ENCODE data around the gene PRR30.

- TF ChIP-seq, protein P1, sequence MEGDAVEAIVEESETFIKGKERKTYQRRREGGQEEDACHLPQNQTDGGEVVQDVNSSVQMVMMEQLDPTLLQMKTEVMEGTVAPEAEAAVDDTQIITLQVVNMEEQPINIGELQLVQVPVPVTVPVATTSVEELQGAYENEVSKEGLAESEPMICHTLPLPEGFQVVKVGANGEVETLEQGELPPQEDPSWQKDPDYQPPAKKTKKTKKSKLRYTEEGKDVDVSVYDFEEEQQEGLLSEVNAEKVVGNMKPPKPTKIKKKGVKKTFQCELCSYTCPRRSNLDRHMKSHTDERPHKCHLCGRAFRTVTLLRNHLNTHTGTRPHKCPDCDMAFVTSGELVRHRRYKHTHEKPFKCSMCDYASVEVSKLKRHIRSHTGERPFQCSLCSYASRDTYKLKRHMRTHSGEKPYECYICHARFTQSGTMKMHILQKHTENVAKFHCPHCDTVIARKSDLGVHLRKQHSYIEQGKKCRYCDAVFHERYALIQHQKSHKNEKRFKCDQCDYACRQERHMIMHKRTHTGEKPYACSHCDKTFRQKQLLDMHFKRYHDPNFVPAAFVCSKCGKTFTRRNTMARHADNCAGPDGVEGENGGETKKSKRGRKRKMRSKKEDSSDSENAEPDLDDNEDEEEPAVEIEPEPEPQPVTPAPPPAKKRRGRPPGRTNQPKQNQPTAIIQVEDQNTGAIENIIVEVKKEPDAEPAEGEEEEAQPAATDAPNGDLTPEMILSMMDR (tag by site-specific recombination; IDR thresholded peaks at IDR 0.05), result no peak
- TF ChIP-seq ZNF624 (tag by site-specific recombination; IDR thresholded peaks at IDR 0.05), result no peak
- TF ChIP-seq ZNF121 (tag by site-specific recombination; IDR thresholded peaks at IDR 0.05), result no peak
- TF ChIP-seq ZNF114 (tag by site-specific recombination; IDR thresholded peaks at IDR 0.05), result no peak
- TF ChIP-seq YY1 (tag by site-specific recombination; IDR thresholded peaks at IDR 0.05), result no peak
- TF ChIP-seq, protein P2, sequence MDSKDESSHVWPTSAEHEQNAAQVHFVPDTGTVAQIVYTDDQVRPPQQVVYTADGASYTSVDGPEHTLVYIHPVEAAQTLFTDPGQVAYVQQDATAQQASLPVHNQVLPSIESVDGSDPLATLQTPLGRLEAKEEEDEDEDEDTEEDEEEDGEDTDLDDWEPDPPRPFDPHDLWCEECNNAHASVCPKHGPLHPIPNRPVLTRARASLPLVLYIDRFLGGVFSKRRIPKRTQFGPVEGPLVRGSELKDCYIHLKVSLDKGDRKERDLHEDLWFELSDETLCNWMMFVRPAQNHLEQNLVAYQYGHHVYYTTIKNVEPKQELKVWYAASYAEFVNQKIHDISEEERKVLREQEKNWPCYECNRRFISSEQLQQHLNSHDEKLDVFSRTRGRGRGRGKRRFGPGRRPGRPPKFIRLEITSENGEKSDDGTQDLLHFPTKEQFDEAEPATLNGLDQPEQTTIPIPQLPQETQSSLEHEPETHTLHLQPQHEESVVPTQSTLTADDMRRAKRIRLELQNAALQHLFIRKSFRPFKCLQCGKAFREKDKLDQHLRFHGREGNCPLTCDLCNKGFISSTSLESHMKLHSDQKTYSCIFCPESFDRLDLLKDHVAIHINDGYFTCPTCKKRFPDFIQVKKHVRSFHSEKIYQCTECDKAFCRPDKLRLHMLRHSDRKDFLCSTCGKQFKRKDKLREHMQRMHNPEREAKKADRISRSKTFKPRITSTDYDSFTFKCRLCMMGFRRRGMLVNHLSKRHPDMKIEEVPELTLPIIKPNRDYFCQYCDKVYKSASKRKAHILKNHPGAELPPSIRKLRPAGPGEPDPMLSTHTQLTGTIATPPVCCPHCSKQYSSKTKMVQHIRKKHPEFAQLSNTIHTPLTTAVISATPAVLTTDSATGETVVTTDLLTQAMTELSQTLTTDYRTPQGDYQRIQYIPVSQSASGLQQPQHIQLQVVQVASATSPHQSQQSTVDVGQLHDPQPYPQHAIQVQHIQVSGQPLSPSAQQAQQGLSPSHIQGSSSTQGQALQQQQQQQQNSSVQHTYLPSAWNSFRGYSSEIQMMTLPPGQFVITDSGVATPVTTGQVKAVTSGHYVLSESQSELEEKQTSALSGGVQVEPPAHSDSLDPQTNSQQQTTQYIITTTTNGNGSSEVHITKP (tag by site-specific recombination; IDR thresholded peaks at IDR 0.05), result no peak
- no peak for TF ChIP-seq ZNF785 (tag by site-specific recombination; IDR thresholded peaks at IDR 0.05)
- no peak for TF ChIP-seq ZNF174 (tag by site-specific recombination; IDR thresholded peaks at IDR 0.05)
Measured at GRCh38 chr2:27117995-27118524, 21.1 kb downstream of the PRR30 start.
